Activated CD8-positive, alpha-beta T cell treated with anti-CD3 and anti-CD28 coated beads, Interleukin-2, amount 10 ng/mL, durations not matched to agents 7 days and 5 days (primary cell): ENCODE results near the gene CCS. TPM values are rescaled to one million over a fixed set of nuclear protein-coding genes. Genes with fewer than 3 reads are reported as not detected.

Experiments
- ATAC-seq: fragments of 150-1000 bp; cut with Tn5 transposase; one replicate; pipeline ENCODE4 v1.10.0; 2021; ENCODE audit warnings: moderate library complexity
- CTCF ChIA-PET: fragments of 350-600 bp; sonication (Branson Sonifier 250); formaldehyde crosslinking; loops from one replicate; lab custom pipeline; 2021; ENCODE audit warnings: antibody characterized with exemption; lab: Charles Lee
- POLR2A ChIA-PET: fragments of 350-600 bp; sonication (Branson Sonifier 250); formaldehyde crosslinking; loops from one replicate; lab custom pipeline; 2021; ENCODE audit warnings: antibody characterized with exemption; lab: Charles Lee
- DNase-seq: peaks from one replicate; pipeline ENCODE4 v3.0.0-alpha.2; 2020
- H3K27ac Mint-ChIP-seq: one replicate; pipeline ENCODE4 v1.8.0; 2021; ENCODE audit warnings: mild to moderate bottlenecking, mixed read lengths
- H3K27me3 Mint-ChIP-seq: one replicate; pipeline ENCODE4 v1.8.0; 2021; ENCODE audit warnings: low read depth, mixed read lengths
- H3K36me3 Mint-ChIP-seq: one replicate; pipeline ENCODE4 v1.8.0; 2021; ENCODE audit warnings: low read depth, mixed read lengths
- H3K4me1 Mint-ChIP-seq: one replicate; pipeline ENCODE4 v1.8.0; 2021; ENCODE audit warnings: low read depth, mixed read lengths
- H3K4me3 Mint-ChIP-seq: one replicate; pipeline ENCODE4 v1.8.0; 2021; ENCODE audit warnings: mild to moderate bottlenecking, mixed read lengths
- H3K9me3 Mint-ChIP-seq: one replicate; pipeline ENCODE4 v1.8.0; 2022; ENCODE audit warnings: mixed read lengths; ENCODE audit not compliant: insufficient read depth
- total RNA-seq, 2 experiments: library from RNA; stranded (reverse); gene quantifications; one replicate each; pipeline ENCODE4 v1.2.3, GENCODE V29; 2021

The CCS gene
- total RNA-seq, 2 experiments from 2014 or later, result 29.3 to 32.5 TPM

DNA sequence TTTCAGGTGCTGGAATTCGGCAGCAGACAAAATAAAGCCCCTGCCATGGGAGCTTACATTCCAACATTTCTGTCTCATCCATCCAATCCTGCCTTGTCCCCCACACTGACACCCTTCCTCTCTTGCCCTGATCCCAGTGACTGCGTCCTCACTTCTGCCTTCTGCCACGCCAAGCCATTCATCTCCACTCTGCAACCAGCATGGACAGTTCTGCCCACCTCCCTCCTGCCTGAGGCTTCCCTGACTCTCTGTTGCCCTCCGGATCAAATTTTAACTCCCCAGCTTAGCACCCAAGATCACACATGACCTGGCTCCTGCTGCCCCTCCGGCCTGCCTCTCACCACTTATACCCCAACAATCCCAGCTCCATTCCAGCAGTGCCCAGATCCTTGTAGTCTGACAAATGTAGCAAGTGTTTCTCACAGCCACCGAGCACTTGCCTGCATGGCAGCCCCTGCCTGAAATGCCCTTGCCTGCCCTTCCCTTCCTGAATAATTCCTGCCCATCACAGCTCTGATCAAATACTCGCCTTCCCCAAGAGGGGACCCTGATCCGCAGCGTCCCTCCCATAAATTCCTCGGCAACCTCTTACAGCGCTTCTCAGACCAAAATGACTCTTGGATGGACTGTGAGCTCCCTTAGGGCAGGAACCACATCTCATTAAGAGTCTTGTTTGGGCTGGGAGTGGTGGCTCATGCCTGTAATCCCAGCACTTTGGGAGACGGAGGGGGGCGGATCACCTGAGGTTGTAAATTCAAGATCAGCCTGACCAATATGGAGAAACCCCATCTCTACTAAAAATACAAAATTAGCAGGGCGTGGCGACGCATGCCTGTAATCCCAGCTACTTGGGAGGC, 44.0 kb upstream of the CCS start:
- H3K36me3 Mint-ChIP-seq, result no peaks in the 10 kb centered on the region
- no peak for ATAC-seq
- peaks cover 19% of the 10 kb centered on the region for H3K27me3 Mint-ChIP-seq
- CTCF ChIA-PET, result interaction anchor here (1.2 kb wide), 1 partner anchor 89 kb away, joined by 3 read pairs; the partner anchor contains the start of gene RBM4
- H3K9me3 Mint-ChIP-seq, result no peaks in the 10 kb centered on the region
- H3K27ac Mint-ChIP-seq, result no peak overlapping the region
- POLR2A ChIA-PET, result interaction anchor here (0.8 kb wide), 1 partner anchor 129 kb away, joined by 4 read pairs; no protein-coding TSS in a partner anchor
- H3K4me1 Mint-ChIP-seq, result peaks cover 15% of the 10 kb centered on the region
- no peak overlapping the region for H3K4me3 Mint-ChIP-seq
- no peak for DNase-seq

DNA sequence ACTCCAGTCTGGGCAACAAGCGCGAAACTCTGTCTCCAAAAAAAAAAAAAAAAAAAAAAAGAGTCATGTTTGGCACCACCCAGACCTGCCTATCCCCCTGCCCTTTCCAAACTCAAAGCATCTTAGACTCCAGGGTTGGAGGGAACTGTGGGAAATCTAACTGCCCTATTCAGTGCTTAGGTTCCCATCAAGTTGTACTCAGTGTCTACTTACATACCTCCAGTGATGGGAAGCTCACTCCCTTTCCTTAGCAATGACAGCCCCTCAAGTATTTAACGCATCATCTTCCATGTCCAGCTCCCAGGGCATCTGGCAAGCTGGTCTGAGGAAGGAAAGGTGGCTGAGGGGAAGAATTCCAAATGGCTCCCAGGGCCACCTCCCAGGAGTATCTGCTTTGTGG, 43.3 kb upstream of the CCS start:
- CTCF ChIA-PET, result interaction anchor here (1.2 kb wide), 1 partner anchor 89 kb away, joined by 3 read pairs; the partner anchor contains the start of gene RBM4
- no peak for ATAC-seq
- Mint-ChIP-seq H3K4me3 (no peak overlapping the region), H3K9me3 (no peaks in the 10 kb centered on the region), H3K27ac (no peak overlapping the region), H3K36me3 (no peaks in the 10 kb centered on the region), H3K27me3 (peaks cover 19% of the 10 kb centered on the region), H3K4me1 (peaks cover 10% of the 10 kb centered on the region)
- POLR2A ChIA-PET, result interaction anchor here (0.6 to 0.8 kb wide), 2 partner anchors 62 to 129 kb away, joined by 3 to 4 read pairs; no protein-coding TSS in a partner anchor
- no peak for DNase-seq

DNA sequence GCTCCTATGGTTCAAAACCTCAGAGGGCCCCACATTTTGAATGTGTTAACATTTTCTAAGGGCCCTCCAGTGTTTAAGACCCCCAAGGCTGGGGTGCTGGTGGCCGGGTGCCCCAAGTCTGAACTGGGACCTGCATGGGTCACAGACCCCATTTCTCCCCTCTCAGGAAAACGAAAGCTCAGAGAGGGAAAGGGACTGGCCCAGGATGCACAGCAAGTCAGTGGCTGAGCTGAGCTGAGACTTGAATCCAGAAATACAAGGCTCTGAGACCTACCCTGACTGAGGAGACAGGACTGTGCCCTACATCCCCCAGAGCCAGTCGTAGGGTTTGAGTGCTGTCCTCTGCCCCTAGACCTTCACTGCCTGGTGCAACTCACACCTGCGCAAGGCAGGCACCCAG, 42.1 kb upstream of the CCS start:
- Mint-ChIP-seq H3K9me3 (no peaks in the 10 kb centered on the region), H3K36me3 (no peaks in the 10 kb centered on the region), H3K4me1 (peaks cover 7% of the 10 kb centered on the region), H3K4me3 (no peak overlapping the region), H3K27me3 (peaks cover 19% of the 10 kb centered on the region), H3K27ac (no peak overlapping the region)
- ATAC-seq (no peak), DNase-seq (no peak)
- ChIA-PET POLR2A (no interaction called here), CTCF (no interaction called here)

DNA sequence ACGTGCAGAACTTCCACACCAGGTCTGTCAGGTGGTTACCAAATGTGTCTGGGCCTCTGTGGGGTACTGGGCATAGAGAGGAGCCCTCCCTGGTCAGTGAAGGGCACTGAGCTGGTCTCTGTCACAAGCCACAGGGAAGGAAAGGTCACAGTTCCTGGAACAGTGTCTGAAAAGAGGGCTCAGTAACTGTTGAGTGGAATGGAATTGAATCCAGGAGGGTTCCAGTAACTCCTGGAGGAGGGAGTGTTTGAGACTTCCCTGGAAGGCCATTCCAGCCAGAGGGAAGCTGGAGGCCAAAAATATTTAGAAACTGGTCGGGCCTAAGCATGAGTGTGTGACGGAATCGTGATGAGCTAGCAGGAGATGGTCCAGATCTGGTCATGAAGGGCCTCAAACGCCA, 38.4 kb upstream of the CCS start:
- ATAC-seq (no peak), DNase-seq (no peak)
- H3K9me3 Mint-ChIP-seq, result no peaks in the 10 kb centered on the region
- ChIA-PET POLR2A (interaction anchor here (0.9 kb wide), 2 partner anchors 63 to 124 kb away, joined by 3 read pairs; no protein-coding TSS in a partner anchor), CTCF (no interaction called here)
- H3K36me3 Mint-ChIP-seq, result no peaks in the 10 kb centered on the region
- no peaks in the 10 kb centered on the region for H3K4me1 Mint-ChIP-seq
- peaks cover 12% of the 10 kb centered on the region for H3K27me3 Mint-ChIP-seq
- no peak overlapping the region for H3K4me3 Mint-ChIP-seq
- no peak overlapping the region for H3K27ac Mint-ChIP-seq

DNA sequence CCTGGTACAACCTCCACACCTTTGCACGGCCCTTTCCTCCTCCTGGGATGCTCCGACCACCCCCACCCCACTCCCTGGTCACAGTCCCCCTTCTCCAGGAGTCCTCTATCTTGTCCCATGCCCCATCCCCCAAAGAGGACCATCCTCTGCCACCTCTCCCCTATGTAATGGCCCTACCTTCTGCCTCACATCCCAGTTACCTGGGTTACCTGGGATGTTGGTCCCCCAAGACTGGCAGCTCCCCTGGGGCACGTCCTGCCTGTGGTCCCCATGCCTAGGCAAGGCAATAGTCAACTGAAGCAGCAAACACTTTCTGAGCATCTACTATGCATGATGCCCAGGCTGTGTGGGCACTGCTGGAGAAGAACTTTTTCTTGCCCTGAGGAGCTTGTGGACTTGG, 37.6 kb upstream of the CCS start:
- no peak overlapping the region for H3K4me3 Mint-ChIP-seq
- H3K27me3 Mint-ChIP-seq, result peaks cover 5% of the 10 kb centered on the region
- H3K4me1 Mint-ChIP-seq, result no peaks in the 10 kb centered on the region
- POLR2A ChIA-PET, result interaction anchor here (0.6 to 0.9 kb wide), 2 partner anchors 10 to 123 kb away, joined by 3 read pairs; no protein-coding TSS in a partner anchor
- DNase-seq (no peak), ATAC-seq (no peak)
- no peaks in the 10 kb centered on the region for H3K9me3 Mint-ChIP-seq
- H3K36me3 Mint-ChIP-seq, result no peaks in the 10 kb centered on the region
- CTCF ChIA-PET, result interaction anchor here (0.8 kb wide), 1 partner anchor 167 kb away, joined by 3 read pairs; no protein-coding TSS in a partner anchor
- H3K27ac Mint-ChIP-seq, result peak overlapping the region; percentile 52

DNA sequence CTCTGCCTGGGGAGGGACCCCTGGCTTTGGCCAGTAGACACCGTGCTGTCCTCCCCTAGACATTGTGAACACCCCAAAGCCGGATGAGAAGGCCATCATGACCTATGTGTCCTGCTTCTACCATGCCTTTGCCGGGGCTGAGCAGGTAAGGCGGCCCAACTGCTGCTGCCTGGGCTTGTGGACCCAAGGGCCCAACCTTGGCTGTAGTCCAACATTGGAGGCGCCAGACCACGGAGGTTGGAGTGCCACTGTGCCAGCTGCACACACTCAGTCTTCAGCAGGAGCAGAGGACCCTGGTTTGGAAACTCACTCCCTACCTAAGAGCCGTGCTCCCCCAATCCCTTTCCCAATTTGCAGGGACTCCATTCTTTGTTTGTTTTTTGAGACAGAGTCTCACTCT, 36.9 kb upstream of the CCS start:
- H3K36me3 Mint-ChIP-seq, result no peaks in the 10 kb centered on the region
- ATAC-seq (no peak), DNase-seq (no peak)
- POLR2A ChIA-PET, result no interaction called here
- peaks cover 3% of the 10 kb centered on the region for H3K27me3 Mint-ChIP-seq
- H3K9me3 Mint-ChIP-seq, result no peaks in the 10 kb centered on the region
- no peak overlapping the region for H3K4me3 Mint-ChIP-seq
- CTCF ChIA-PET, result no interaction called here
- H3K27ac Mint-ChIP-seq, result no peak overlapping the region
- H3K4me1 Mint-ChIP-seq, result no peaks in the 10 kb centered on the region

DNA sequence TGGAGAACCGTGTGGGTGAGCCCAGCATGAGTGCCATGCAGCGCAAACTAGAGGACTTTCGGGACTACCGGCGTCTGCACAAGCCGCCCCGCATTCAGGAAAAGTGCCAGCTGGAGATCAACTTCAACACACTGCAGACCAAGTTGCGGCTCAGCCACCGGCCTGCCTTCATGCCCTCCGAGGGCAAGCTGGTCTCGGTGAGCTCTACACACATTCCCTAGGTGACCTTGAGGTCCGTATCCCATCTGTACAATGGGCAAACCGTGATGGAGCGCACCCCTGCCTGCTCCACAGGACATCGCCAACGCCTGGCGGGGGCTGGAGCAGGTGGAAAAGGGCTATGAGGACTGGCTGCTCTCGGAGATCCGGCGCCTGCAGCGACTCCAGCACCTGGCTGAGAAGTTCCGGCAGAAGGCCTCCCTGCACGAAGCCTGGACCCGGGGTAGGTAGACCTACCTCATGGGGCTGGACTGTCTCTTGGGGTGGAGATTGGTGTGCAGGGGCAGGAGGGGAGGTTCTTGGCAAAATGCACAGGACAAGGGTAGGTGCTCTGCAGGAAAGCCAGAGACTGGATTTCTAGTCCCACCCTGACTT, 35.2 kb upstream of the CCS start:
- Mint-ChIP-seq H3K27me3 (peaks cover 3% of the 10 kb centered on the region), H3K36me3 (no peaks in the 10 kb centered on the region), H3K4me3 (no peak overlapping the region), H3K27ac (no peak overlapping the region), H3K4me1 (no peaks in the 10 kb centered on the region), H3K9me3 (no peaks in the 10 kb centered on the region)
- no peak for ATAC-seq
- no peak for DNase-seq
- CTCF ChIA-PET, result no interaction called here
- POLR2A ChIA-PET, result no interaction called here

DNA sequence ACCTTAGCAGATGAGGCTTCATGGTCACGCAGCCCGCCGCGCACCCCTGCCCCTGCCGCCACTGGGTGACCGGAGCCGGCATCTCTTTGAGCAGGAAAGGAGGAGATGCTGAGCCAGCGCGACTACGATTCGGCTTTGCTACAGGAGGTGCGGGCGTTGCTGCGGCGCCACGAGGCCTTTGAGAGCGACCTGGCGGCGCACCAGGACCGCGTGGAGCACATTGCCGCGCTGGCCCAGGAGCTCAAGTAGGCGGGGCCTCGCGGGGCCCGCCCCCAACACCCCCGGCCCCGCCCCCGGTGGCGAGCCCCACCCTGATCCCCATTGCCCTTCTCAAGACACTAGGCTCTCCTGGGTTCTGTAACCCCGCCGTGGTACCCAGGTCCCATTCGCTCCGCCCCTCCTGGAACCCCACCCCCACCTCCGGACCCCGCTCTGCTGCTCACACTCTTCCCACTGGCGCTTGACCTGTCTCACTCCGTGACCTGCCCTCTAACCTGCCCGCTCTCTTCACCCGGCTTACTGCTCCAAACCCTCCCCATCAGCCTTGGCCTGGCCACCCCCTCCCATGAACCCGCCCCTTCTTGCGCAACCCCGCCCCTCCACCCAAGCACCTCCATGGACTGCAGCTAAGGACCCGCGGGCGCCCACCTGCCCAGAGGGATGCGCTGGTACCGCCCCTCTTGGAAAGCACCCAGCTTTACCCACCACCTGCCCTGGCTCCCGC, 33.7 kb upstream of the CCS start:
- POLR2A ChIA-PET, result no interaction called here
- H3K4me3 Mint-ChIP-seq, result no peak overlapping the region

DNA sequence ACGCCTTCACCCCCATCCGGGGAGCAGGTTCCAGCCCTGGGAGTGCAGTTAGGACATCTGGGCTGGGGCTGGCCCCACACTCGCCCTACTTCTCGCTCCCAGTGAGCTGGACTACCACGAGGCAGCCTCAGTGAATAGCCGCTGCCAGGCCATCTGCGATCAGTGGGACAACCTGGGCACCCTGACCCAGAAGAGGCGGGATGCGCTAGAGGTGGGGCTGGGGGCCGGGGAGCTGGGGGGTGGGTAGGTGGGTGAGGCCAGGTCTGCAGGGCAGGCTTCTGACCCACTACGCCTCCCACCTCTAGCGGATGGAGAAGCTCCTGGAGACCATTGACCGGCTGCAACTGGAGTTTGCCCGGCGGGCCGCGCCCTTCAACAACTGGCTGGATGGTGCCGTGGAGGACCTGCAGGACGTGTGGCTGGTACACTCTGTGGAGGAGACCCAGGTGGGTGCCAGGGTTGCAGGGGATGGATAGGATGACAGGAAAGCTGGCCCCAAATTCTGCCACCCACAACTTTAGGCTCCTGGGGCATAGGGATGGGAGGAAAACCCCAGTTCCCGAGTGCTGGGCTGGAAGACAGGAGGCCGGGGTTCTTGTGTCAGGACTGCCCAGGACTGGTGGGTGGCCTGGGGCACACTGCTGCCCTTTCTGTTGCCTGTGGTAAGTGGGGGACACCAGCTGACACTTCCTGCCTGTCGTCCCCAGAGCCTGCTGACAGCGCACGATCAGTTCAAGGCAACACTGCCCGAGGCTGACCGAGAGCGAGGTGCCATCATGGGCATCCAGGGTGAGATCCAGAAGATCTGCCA, 32.9 kb upstream of the CCS start:
- Mint-ChIP-seq H3K36me3 (no peaks in the 10 kb centered on the region), H3K9me3 (no peaks in the 10 kb centered on the region), H3K4me1 (no peaks in the 10 kb centered on the region), H3K27me3 (peaks cover 3% of the 10 kb centered on the region), H3K4me3 (no peak overlapping the region), H3K27ac (no peak overlapping the region)
- CTCF ChIA-PET, result interaction anchor here (0.6 kb wide), 1 partner anchor 197 kb away, joined by 3 read pairs; no protein-coding TSS in a partner anchor
- POLR2A ChIA-PET, result no interaction called here
- DNase-seq (no peak), ATAC-seq (no peak)

More for the DNA sequence above, 33.7 kb upstream of the CCS start:
- Mint-ChIP-seq H3K4me1 (no peaks in the 10 kb centered on the region), H3K9me3 (no peaks in the 10 kb centered on the region), H3K27ac (no peak overlapping the region), H3K36me3 (no peaks in the 10 kb centered on the region), H3K27me3 (peaks cover 3% of the 10 kb centered on the region)
- CTCF ChIA-PET, result interaction anchor here (0.9 kb wide), 1 partner anchor 119 kb away, joined by 3 read pairs; no protein-coding TSS in a partner anchor
- ATAC-seq (peak; percentile 61), DNase-seq (peak; percentile 35)

DNA sequence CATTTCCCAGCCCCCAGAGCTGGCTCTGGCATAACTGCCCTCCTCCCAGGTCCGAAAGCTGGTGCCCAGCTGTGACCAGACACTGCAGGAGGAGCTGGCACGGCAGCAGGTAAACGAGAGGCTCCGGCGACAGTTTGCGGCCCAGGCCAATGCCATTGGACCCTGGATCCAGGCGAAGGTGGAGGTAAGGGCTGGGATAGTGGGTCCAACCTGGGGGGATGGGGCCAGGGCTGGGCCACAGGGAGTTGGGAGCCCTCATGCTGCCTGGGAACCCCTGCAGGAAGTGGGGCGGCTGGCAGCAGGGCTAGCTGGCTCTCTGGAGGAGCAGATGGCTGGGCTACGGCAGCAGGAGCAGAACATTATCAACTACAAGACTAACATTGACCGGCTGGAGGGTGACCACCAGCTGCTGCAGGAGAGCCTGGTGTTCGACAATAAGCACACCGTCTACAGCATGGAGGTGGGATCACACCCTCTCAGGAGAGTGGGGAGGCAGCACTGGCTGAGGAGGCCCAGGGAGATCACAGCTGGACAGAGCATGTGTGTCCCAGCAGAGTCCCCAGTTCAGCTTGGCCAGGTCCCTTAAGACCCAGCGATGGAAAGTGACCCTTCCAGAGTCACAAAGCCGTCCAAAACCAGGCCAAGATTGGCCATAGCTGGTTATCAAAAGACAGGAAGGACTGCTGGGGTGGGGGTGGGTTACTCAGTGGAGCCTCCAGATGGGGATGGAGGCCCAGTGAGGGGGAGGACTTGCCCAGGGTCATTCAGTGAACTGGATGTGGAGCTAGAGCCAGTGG, 31.6 kb upstream of the CCS start:
- ChIA-PET POLR2A (interaction anchor here (0.8 to 1.5 kb wide), 3 partner anchors 16 to 116 kb away, joined by 3 to 4 read pairs (median 4); partner anchors contain the start of genes CCDC87, CCS and RBM4B), CTCF (interaction anchor here (0.6 to 0.8 kb wide), 2 partner anchors 116 to 126 kb away, joined by 3 read pairs; partner anchors contain the start of gene RBM4B)
- H3K9me3 Mint-ChIP-seq, result no peaks in the 10 kb centered on the region
- H3K27me3 Mint-ChIP-seq, result peaks cover 7% of the 10 kb centered on the region
- no peak for ATAC-seq
- H3K36me3 Mint-ChIP-seq, result no peaks in the 10 kb centered on the region
- H3K4me1 Mint-ChIP-seq, result no peaks in the 10 kb centered on the region
- no peak overlapping the region for H3K4me3 Mint-ChIP-seq
- no peak overlapping the region for H3K27ac Mint-ChIP-seq
- no peak for DNase-seq
